H1 (cell line): ENCODE measurements around the gene CHD6.

Source experiments
- CREB1 ChIP-seq: IDR thresholded peaks from 2 replicates; pipeline ENCODE4 v1.6.1; 2012; ENCODE audit warnings: inconsistent platforms
- CTCF ChIP-seq, 3 experiments: IDR thresholded peaks; 1 replicate in 2 of 3; 2 replicates in 1 of 3; pipeline versions ENCODE4 v1.5.1 to v1.6.1; 2011; ENCODE audit warnings: low read length in 3 of 3, mild to moderate bottlenecking in 3 of 3, inconsistent platforms in 2 of 3, low read depth in 1 of 3, moderate library complexity in 1 of 3; ENCODE audit not compliant: insufficient read depth in 1 of 3; ENCODE audit errors: control extremely low read depth in 1 of 3
- MAX ChIP-seq: IDR thresholded peaks from 2 replicates; pipeline ENCODE4 v1.6.1; 2012; ENCODE audit warnings: inconsistent platforms
- SP1 ChIP-seq: IDR thresholded peaks from 2 replicates; pipeline ENCODE4 v1.6.1; 2011; ENCODE audit warnings: low read depth, low read length
- TCF12 ChIP-seq: IDR thresholded peaks from 2 replicates; pipeline ENCODE4 v1.6.1; 2011; ENCODE audit warnings: low read depth, mild to moderate bottlenecking, low read length
- ZNF274 ChIP-seq: IDR thresholded peaks from 2 replicates; pipeline ENCODE4 v1.7.0; 2012; ENCODE audit warnings: low read length, borderline replicate concordance; ENCODE audit errors: extremely low read depth

GRCh38 chr20:41600926-41601631 lies 17.1 kb downstream of the CHD6 start:
- TF ChIP-seq CREB1 (no peak), TCF12 (no peak), ZNF274 (no peak), MAX (no peak), CTCF (IDR thresholded peaks at IDR 0.05; ENCODE audit: control extremely low read depth in 1 of 3, insufficient read depth in 1 of 3, low read depth in 1 of 3, low read length in 3 of 3) (no peak), SP1 (no peak)
